GM19397 (cell line): Measurements from ENCODE around the gene ABTB1.
"Not testable (repeated sequence)": the region's sequence is repeated elsewhere in the genome, so short reads cannot be mapped to it uniquely, and the experiment has no call there.

ENCODE experiments used
- ATAC-seq: cut with Tn5 transposase; IDR thresholded peaks from one replicate; pipeline ENCODE4 v1.9.1; 2021; ENCODE audit warnings: mild to moderate bottlenecking, moderate library complexity; ENCODE audit not compliant: unreplicated experiment

The ABTB1 gene

GRCh38 chr3:127647845-127648204 lies 24.9 kb upstream of the ABTB1 start:
- no peak for ATAC-seq

- ATAC-seq, result no peak
Observed at GRCh38 chr3:127650236-127650635, 22.5 kb upstream of the ABTB1 start.

- ATAC-seq, result no peak
Observed at GRCh38 chr3:127651516-127652172, 21.1 kb upstream of the ABTB1 start.

GRCh38 chr3:127652246-127652995 lies 20.3 kb upstream of the ABTB1 start:
- ATAC-seq, result no peak

GRCh38 chr3:127654374-127654773 lies 18.4 kb upstream of the ABTB1 start:
- ATAC-seq, result no peak

- not testable (repeated sequence) for ATAC-seq
Observed at GRCh38 chr3:127654993-127655392, 17.8 kb upstream of the ABTB1 start.

GRCh38 chr3:127655641-127656040 lies 17.1 kb upstream of the ABTB1 start:
- ATAC-seq, result no peak

GRCh38 chr3:127656906-127657305 lies 15.8 kb upstream of the ABTB1 start:
- ATAC-seq, result no peak

- no peak for ATAC-seq
Observed at GRCh38 chr3:127658234-127658633, 14.5 kb upstream of the ABTB1 start.

GRCh38 chr3:127660621-127661251 lies 12.0 kb upstream of the ABTB1 start:
- no peak for ATAC-seq

- no peak for ATAC-seq
Observed at GRCh38 chr3:127661600-127661999, 11.2 kb upstream of the ABTB1 start.

GRCh38 chr3:127662001-127662469 lies 10.7 kb upstream of the ABTB1 start:
- no peak for ATAC-seq

- ATAC-seq, result no peak
Observed at GRCh38 chr3:127663151-127663550, 9.6 kb upstream of the ABTB1 start.

GRCh38 chr3:127665165-127665564 lies 7.6 kb upstream of the ABTB1 start:
- ATAC-seq, result no peak

- no peak for ATAC-seq
Observed at GRCh38 chr3:127665586-127665985, 7.2 kb upstream of the ABTB1 start.

- ATAC-seq, result no peak
Observed at GRCh38 chr3:127666676-127667075, 6.1 kb upstream of the ABTB1 start.

GRCh38 chr3:127667119-127667681 lies 5.6 kb upstream of the ABTB1 start:
- no peak for ATAC-seq

GRCh38 chr3:127668906-127669305 lies 3.8 kb upstream of the ABTB1 start:
- ATAC-seq, result no peak

GRCh38 chr3:127669541-127670228 lies 3.1 kb upstream of the ABTB1 start:
- ATAC-seq, result no peak

GRCh38 chr3:127670229-127670559 lies 2.6 kb upstream of the ABTB1 start:
- ATAC-seq, result no peak
